SK-N-SH (cell line): ENCODE results near the gene OPCML. TPM values are rescaled to one million over a fixed set of nuclear protein-coding genes. Genes with fewer than 3 reads are reported as not detected.

Experiments used
- CTCF ChIA-PET: fragments of 300-600, 350-600 bp; formaldehyde crosslinking; extraction: SDS; loops from one replicate; lab custom pipeline; 2021; lab: Yijun Ruan, JAX
- POLR2A ChIA-PET: fragments of 350-600 bp; sonication (Branson Sonifier 250); formaldehyde crosslinking; extraction: SDS; loops from one replicate; lab custom pipeline; 2020; ENCODE audit warnings: antibody characterized with exemption, inconsistent platforms; lab: Yijun Ruan, JAX
- DNase-seq: peaks from one replicate; pipeline ENCODE4 v3.0.0; 2012
- H2AFZ ChIP-seq: fragments of 200-600 bp; sonication (generic); 2 replicates; pipeline ENCODE4 v1.8.1; 2016; ENCODE audit warnings: antibody characterized with exemption, mild to moderate bottlenecking, low read depth
- H3F3A ChIP-seq: fragments of 200-600 bp; sonication (generic); replicated peaks from 2 replicates; pipeline ENCODE3; 2016; ENCODE audit warnings: antibody characterized with exemption, mild to moderate bottlenecking; ENCODE audit not compliant: insufficient read depth
- H3K27ac ChIP-seq, 2 experiments: fragments of 200-500 bp in 1 of 2; fragments of 200-600 bp in 1 of 2; sonication (Bioruptor generic) in 1 of 2; sonication (generic), shearing (Covaris generic) in 1 of 2; 2 replicates each; pipeline versions ENCODE4 v1.5.1 to v1.6.1; 2014 to 2016; ENCODE audit warnings: low read depth in 2 of 2, inconsistent platforms in 1 of 2, low read length in 1 of 2, mild to moderate bottlenecking in 1 of 2, mixed read lengths in 1 of 2
- H3K27me3 ChIP-seq: fragments of 200-600 bp; sonication (generic), shearing (Covaris generic); 2 replicates; pipeline ENCODE4 v1.6.1; 2016; ENCODE audit warnings: mixed run types; ENCODE audit not compliant: insufficient read depth
- H3K36me3 ChIP-seq, 2 experiments: fragments of 200-500 bp in 1 of 2; fragments of 200-600 bp in 1 of 2; sonication (Bioruptor generic) in 1 of 2; sonication (generic) in 1 of 2; replicated peaks in 1 of 2; 2 replicates each; pipeline versions ENCODE3 to v1.5.1; 2014 to 2016; ENCODE audit warnings: low read length in 1 of 2, mild to moderate bottlenecking in 1 of 2; ENCODE audit not compliant: insufficient read depth in 2 of 2, control insufficient read depth in 1 of 2
- H3K4me1 ChIP-seq, 2 experiments: fragments of 200-500 bp in 1 of 2; fragments of 200-600 bp in 1 of 2; sonication (Bioruptor generic) in 1 of 2; sonication (generic), shearing (Covaris generic) in 1 of 2; 2 replicates each; pipeline versions ENCODE4 v1.5.1 to v1.6.1; 2014 to 2016; ENCODE audit warnings: low read depth in 1 of 2, low read length in 1 of 2, mixed run types in 1 of 2; ENCODE audit not compliant: insufficient read depth in 2 of 2, control insufficient read depth in 1 of 2
- H3K4me2 ChIP-seq: fragments of 200-600 bp; sonication (generic), shearing (Covaris generic); 2 replicates; pipeline ENCODE4 v1.6.1; 2017; ENCODE audit warnings: mixed run types
- H3K4me3 ChIP-seq, 2 experiments: fragments of 200-500 bp in 1 of 2; fragments of 200-600 bp in 1 of 2; sonication (Bioruptor generic) in 1 of 2; sonication (generic), shearing (Covaris generic) in 1 of 2; 2 replicates each; pipeline versions ENCODE4 v1.5.1 to v1.8.1; 2014 to 2016; ENCODE audit warnings: low read depth in 2 of 2, inconsistent platforms in 1 of 2, low read length in 1 of 2, mild to moderate bottlenecking in 1 of 2, mixed read lengths in 1 of 2, moderate library complexity in 1 of 2
- H3K79me2 ChIP-seq: fragments of 200-600 bp; sonication (generic); 2 replicates; pipeline ENCODE4 v1.8.1; 2017; ENCODE audit warnings: mild to moderate bottlenecking; ENCODE audit not compliant: insufficient read depth
- H3K9ac ChIP-seq: fragments of 200-600 bp; sonication (generic); 2 replicates; pipeline ENCODE4 v1.6.1; 2017; ENCODE audit warnings: mixed run types
- H3K9me2 ChIP-seq: fragments of 200-600 bp; sonication (generic); 2 replicates; pipeline ENCODE4 v1.6.1; 2017; ENCODE audit warnings: mixed run types
- H3K9me3 ChIP-seq: fragments of 200-600 bp; sonication (generic); 2 replicates; pipeline ENCODE4 v1.6.1; 2017; ENCODE audit warnings: mixed run types, mild to moderate bottlenecking, moderate library complexity
- H4K20me1 ChIP-seq: fragments of 200-600 bp; sonication (generic); 2 replicates; pipeline ENCODE4 v1.6.1; 2017; ENCODE audit warnings: mild to moderate bottlenecking, mixed run types; ENCODE audit not compliant: insufficient read depth
- CHD2 ChIP-seq: fragments of 150-350 bp; IDR thresholded peaks from 2 replicates; pipeline ENCODE4 v1.6.1; 2018; ENCODE audit warnings: low read length; ENCODE audit not compliant: partially characterized antibody
- CTCF ChIP-seq: fragments of 200-600 bp; sonication (generic); IDR thresholded peaks from 2 replicates; pipeline ENCODE4 v1.6.1; 2017; ENCODE audit warnings: antibody characterized with exemption, mild to moderate bottlenecking, moderate library complexity
- ELF1 ChIP-seq: IDR thresholded peaks from 2 replicates; pipeline ENCODE4 v1.4.0; 2012
- EZH2phosphoT487 ChIP-seq: fragments of 200-600 bp; sonication (generic); IDR thresholded peaks from 2 replicates; pipeline ENCODE4 v1.6.1; 2017; ENCODE audit warnings: low read depth, mixed run types, mild to moderate bottlenecking, antibody characterized with exemption, moderate library complexity, borderline replicate concordance
- FOSL2 ChIP-seq: IDR thresholded peaks from 2 replicates; pipeline ENCODE4 v1.4.0; 2012; ENCODE audit warnings: low read depth, mild to moderate bottlenecking, moderate library complexity, borderline replicate concordance
- FOXM1 ChIP-seq: IDR thresholded peaks from 2 replicates; pipeline ENCODE4 v1.4.0; 2012; ENCODE audit warnings: low read depth, mild to moderate bottlenecking
- GATA2 ChIP-seq: sonication (generic); formaldehyde crosslinking; IDR thresholded peaks from 2 replicates; pipeline ENCODE4 v1.5.0; 2020; ENCODE audit warnings: mild to moderate bottlenecking, missing genetic modification reagents
- JUND ChIP-seq: IDR thresholded peaks from 2 replicates; pipeline ENCODE4 v1.4.0; 2012
- NRF1 ChIP-seq: IDR thresholded peaks from 2 replicates; pipeline ENCODE4 v1.6.1; 2012; ENCODE audit warnings: low read depth, mild to moderate bottlenecking, low read length
- POLR2AphosphoS5 ChIP-seq: IDR thresholded peaks from 2 replicates; pipeline ENCODE4 v1.6.1; 2012; ENCODE audit warnings: low read depth, low read length
- RAD21 ChIP-seq: IDR thresholded peaks from 2 replicates; pipeline ENCODE4 v1.6.1; 2012; ENCODE audit warnings: mild to moderate bottlenecking, low read length
- RFX5 ChIP-seq: IDR thresholded peaks from 2 replicates; pipeline ENCODE4 v1.6.1; 2012; ENCODE audit warnings: mild to moderate bottlenecking, improper control_type of control experiment, low read length
- RXRA ChIP-seq: IDR thresholded peaks from 2 replicates; pipeline ENCODE4 v1.4.0; 2012; ENCODE audit warnings: low read depth, mild to moderate bottlenecking, borderline replicate concordance
- SMC3 ChIP-seq: IDR thresholded peaks from 2 replicates; pipeline ENCODE4 v1.6.1; 2012; ENCODE audit warnings: low read depth, low read length, improper control_type of control experiment
- TAF1 ChIP-seq: IDR thresholded peaks from 2 replicates; pipeline ENCODE4 v1.6.1; 2012; ENCODE audit warnings: low read depth, mild to moderate bottlenecking, low read length, moderate library complexity, borderline replicate concordance
- TCF12 ChIP-seq: IDR thresholded peaks from 2 replicates; pipeline ENCODE4 v1.4.0; 2012
- TEAD4 ChIP-seq: IDR thresholded peaks from 2 replicates; pipeline ENCODE4 v1.4.0; 2012; ENCODE audit warnings: mild to moderate bottlenecking, borderline replicate concordance; ENCODE audit not compliant: insufficient read depth
- USF1 ChIP-seq: IDR thresholded peaks from 2 replicates; pipeline ENCODE4 v1.4.0; 2012; ENCODE audit warnings: low read depth, borderline replicate concordance
- USF2 ChIP-seq: fragments of 150-350 bp; IDR thresholded peaks from 2 replicates; pipeline ENCODE4 v1.6.1; 2017; ENCODE audit warnings: antibody characterized with exemption, low read length, low read depth, borderline replicate concordance
- WGBS: methylation state at CpG from one replicate; pipeline ENCODE4 v1.1.6; 2017; ENCODE audit warnings: low lambda C conversion rate; 5-methylcytosine and 5-hydroxymethylcytosine counted together
- polyA plus RNA-seq, 3 experiments: library from polyadenylated mRNA; depleted of rRNA; stranded (reverse); fragments of >200 nt; gene quantifications; 2 replicates each; pipeline ENCODE4 v1.2.3, GENCODE V29; 2012
- TF ChIP-seq, protein P1 (sequence below): IDR thresholded peaks from 2 replicates; pipeline ENCODE4 v1.6.1; 2012; ENCODE audit warnings: mild to moderate bottlenecking, low read depth, low read length, moderate library complexity

Gene OPCML
- not detected in 2 replicates for polyA plus RNA-seq (2012; rRNA removed)
- polyA plus RNA-seq (2012; cell fraction: cytosol; rRNA removed), result under 0.01 TPM in 1 of 2 replicates, not detected in the other
- polyA plus RNA-seq (2012; cell fraction: nucleus; rRNA removed), result not detected in 2 replicates

DNA sequence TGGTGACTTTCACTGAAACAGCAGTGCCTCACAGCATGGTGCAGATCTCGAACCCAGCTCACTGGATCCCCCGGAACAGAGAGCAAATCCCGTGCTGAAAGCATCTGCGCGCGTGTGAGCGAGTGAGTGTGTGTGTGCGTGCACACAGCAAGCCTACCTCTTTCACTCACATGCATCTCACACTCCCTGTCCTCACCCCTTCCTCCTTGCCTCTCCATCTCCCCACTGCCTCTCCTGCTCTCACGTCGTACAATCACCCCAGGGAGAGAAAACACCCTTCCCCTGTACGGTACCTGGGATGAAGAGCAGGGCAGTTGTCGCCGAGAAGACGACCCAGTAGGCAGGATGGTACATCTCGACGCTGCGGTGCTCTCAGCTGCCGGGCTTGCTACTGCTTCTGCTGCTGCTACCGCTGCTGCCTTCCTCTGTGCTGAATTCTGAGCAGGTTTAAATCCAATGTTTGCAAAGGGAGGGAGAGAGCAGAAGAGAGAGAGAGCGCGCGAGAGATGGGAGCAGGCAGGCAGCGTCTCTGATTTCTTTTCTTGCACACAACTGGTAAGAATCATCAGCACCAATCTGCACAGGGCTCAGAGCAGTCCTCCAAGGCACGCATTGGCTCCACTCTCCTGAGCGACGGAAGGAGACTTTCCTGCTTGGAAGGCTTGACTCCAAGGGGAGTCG lies at the start of gene OPCML:
Gene OPCML, minus strand, starts transcription at position 531 of the 681 bp plus-strand sequence.
- no peak for DNase-seq
- WGBS, result 40% methylated on average over 25 of the region's 27 CpGs
- ChIA-PET POLR2A (no interaction called here), CTCF (no interaction called here)
- H3K9me2 ChIP-seq, result no peaks in the 10 kb centered on the region
- no peaks in the 10 kb centered on the region for H3F3A ChIP-seq
- no peak within 1 kb of the TSS for H3K27ac ChIP-seq
- H3K9ac ChIP-seq, result no peak within 1 kb of the TSS
- no peaks in the 10 kb centered on the region for H4K20me1 ChIP-seq
- H3K4me2 ChIP-seq, result no peak within 1 kb of the TSS
- H3K79me2 ChIP-seq, result no peaks in the 10 kb centered on the region
- H3K4me3 ChIP-seq, result no peak within 1 kb of the TSS
- TF ChIP-seq JUND, result no peak
- no peak for TF ChIP-seq CHD2
- TF ChIP-seq SMC3, result no peak
- TF ChIP-seq TCF12, result no peak
- no peak for TF ChIP-seq RFX5
- TF ChIP-seq CTCF, result no peak
- no peak for TF ChIP-seq EZH2phosphoT487
- no peak for TF ChIP-seq USF2
- TF ChIP-seq FOSL2, result no peak
- TF ChIP-seq RAD21, result no peak
- no peak for TF ChIP-seq TAF1
- no peak for TF ChIP-seq NRF1
- no peak for TF ChIP-seq POLR2AphosphoS5
- no peak for TF ChIP-seq ELF1
- no peak for TF ChIP-seq RXRA
- no peak for TF ChIP-seq GATA2 (CRISPR knock-in tag)
- TF ChIP-seq, protein P1, sequence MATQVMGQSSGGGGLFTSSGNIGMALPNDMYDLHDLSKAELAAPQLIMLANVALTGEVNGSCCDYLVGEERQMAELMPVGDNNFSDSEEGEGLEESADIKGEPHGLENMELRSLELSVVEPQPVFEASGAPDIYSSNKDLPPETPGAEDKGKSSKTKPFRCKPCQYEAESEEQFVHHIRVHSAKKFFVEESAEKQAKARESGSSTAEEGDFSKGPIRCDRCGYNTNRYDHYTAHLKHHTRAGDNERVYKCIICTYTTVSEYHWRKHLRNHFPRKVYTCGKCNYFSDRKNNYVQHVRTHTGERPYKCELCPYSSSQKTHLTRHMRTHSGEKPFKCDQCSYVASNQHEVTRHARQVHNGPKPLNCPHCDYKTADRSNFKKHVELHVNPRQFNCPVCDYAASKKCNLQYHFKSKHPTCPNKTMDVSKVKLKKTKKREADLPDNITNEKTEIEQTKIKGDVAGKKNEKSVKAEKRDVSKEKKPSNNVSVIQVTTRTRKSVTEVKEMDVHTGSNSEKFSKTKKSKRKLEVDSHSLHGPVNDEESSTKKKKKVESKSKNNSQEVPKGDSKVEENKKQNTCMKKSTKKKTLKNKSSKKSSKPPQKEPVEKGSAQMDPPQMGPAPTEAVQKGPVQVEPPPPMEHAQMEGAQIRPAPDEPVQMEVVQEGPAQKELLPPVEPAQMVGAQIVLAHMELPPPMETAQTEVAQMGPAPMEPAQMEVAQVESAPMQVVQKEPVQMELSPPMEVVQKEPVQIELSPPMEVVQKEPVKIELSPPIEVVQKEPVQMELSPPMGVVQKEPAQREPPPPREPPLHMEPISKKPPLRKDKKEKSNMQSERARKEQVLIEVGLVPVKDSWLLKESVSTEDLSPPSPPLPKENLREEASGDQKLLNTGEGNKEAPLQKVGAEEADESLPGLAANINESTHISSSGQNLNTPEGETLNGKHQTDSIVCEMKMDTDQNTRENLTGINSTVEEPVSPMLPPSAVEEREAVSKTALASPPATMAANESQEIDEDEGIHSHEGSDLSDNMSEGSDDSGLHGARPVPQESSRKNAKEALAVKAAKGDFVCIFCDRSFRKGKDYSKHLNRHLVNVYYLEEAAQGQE, result no peak
- TF ChIP-seq USF1, result no peak
- TF ChIP-seq FOXM1, result no peak
- no peak for TF ChIP-seq TEAD4
- H3K36me3 ChIP-seq, result no peaks in the 10 kb centered on the region
- no peaks in the 10 kb centered on the region for H3K9me3 ChIP-seq
- no peak within 1 kb of the TSS for H2AFZ ChIP-seq
- no peaks in the 10 kb centered on the region; a peak in 1 of 4 replicates for H3K4me1 ChIP-seq
- no peaks in the 10 kb centered on the region for H3K27me3 ChIP-seq
